H1 (cell line): Measurements from ENCODE around the gene PPP6R1. TPM values are rescaled to one million over a fixed set of nuclear protein-coding genes. Genes with fewer than 3 reads are reported as not detected.

Experiments used
- ASH2L ChIP-seq: fragments of 200-600, 300-600 bp; sonication (generic); IDR thresholded peaks from one replicate; pipeline ENCODE4 v1.7.1; 2017; ENCODE audit warnings: low read length
- CHD1 ChIP-seq: IDR thresholded peaks from 2 replicates; pipeline ENCODE4 v1.6.1; 2012; ENCODE audit warnings: low read depth, low read length, improper control_type of control experiment
- CHD2 ChIP-seq: IDR thresholded peaks from 2 replicates; pipeline ENCODE4 v1.6.1; 2012; ENCODE audit warnings: low read length, improper control_type of control experiment
- E2F6 ChIP-seq: IDR thresholded peaks from 2 replicates; pipeline ENCODE4 v1.6.1; 2012; ENCODE audit warnings: inconsistent platforms
- EP300 ChIP-seq, 2 experiments: IDR thresholded peaks; 1 replicate in 1 of 2; 2 replicates in 1 of 2; pipeline ENCODE4 v1.6.1; 2011 to 2012; ENCODE audit warnings: low read depth in 2 of 2, low read length in 2 of 2, mild to moderate bottlenecking in 2 of 2, borderline replicate concordance in 1 of 2, inconsistent platforms in 1 of 2, moderate library complexity in 1 of 2
- EZH2 ChIP-seq: fragments of 200-600 bp; sonication (generic); IDR thresholded peaks from 2 replicates; pipeline ENCODE4 v1.7.1; 2012; ENCODE audit warnings: low read depth, mild to moderate bottlenecking, moderate library complexity, low read length, inconsistent platforms; ENCODE audit not compliant: severe bottlenecking
- HDAC6 ChIP-seq: IDR thresholded peaks from one replicate; pipeline ENCODE4 v1.7.1; 2012; ENCODE audit warnings: low read depth, mild to moderate bottlenecking, inconsistent platforms, low read length, moderate library complexity
- KDM1A ChIP-seq: fragments of 200-600, 300-600 bp; sonication (generic); IDR thresholded peaks from 2 replicates; pipeline ENCODE4 v1.7.1; 2016; ENCODE audit warnings: mild to moderate bottlenecking, low read length, borderline replicate concordance
- KDM4A ChIP-seq: IDR thresholded peaks from one replicate; pipeline ENCODE4 v1.7.1; 2012; ENCODE audit warnings: low read depth, mild to moderate bottlenecking, moderate library complexity, low read length, inconsistent platforms; ENCODE audit not compliant: severe bottlenecking
- MAX ChIP-seq: IDR thresholded peaks from 2 replicates; pipeline ENCODE4 v1.6.1; 2012; ENCODE audit warnings: inconsistent platforms
- polyA plus RNA-seq, 7 experiments: library from polyadenylated mRNA; depleted of rRNA in 3 of 7; stranded (reverse) in 5 of 7; unstranded in 2 of 7; fragments of >200 nt in 5 of 7; fragments of 200-250 nt in 2 of 7; gene quantifications; 1 replicate in 5 of 7; 2 replicates in 1 of 7; 4 replicates in 1 of 7; pipeline versions ENCODE4 v1.2.1 to v1.2.3, GENCODE V29; 2011 to 2013; ENCODE audit warnings: missing spikeins in 2 of 7, mixed read lengths in 2 of 7
- total RNA-seq: library from RNA; stranded (reverse); fragmentation: NEBNext Ultra II Directional; extraction: Animal tissue kit (Norgen Biotek cat#: 25700); gene quantifications from 2 replicates; pipeline ENCODE4 v1.2.1, GENCODE V29; 2021

The PPP6R1 gene
- total and polyA plus RNA-seq, 2 of the 8 experiments (the other 6 are each of a cell fraction or from before 2014, with no cell fraction given), result 36.4 to 74.4 TPM

GRCh38 chr19:55258828-55259539, at the start of gene PPP6R1 (continued):
- TF ChIP-seq EP300 (IDR thresholded peaks at IDR 0.05; ENCODE audit: borderline replicate concordance in 1 of 2, low read depth in 2 of 2, low read length in 2 of 2) (no peak), KDM4A (peak; percentile 37), E2F6 (peak; percentile 37; the same call in 1 of the 2 replicates), KDM1A (peak; percentile 82; the same call in 1 of the 2 replicates), HDAC6 (no peak), CHD2 (no peak; the same call in 1 of the 2 replicates), EZH2 (no peak), CHD1 (no peak), ASH2L (peak; percentile 76), MAX (peak; percentile 61)
